SK-N-SH (cell line): ENCODE measurements around the gene PLSCR2. TPM values are rescaled to one million over a fixed set of nuclear protein-coding genes. Genes with fewer than 3 reads are reported as not detected.

Experiments used
- CTCF ChIA-PET: fragments of 300-600, 350-600 bp; formaldehyde crosslinking; extraction: SDS; loops from one replicate; lab custom pipeline; 2021; lab: Yijun Ruan, JAX
- POLR2A ChIA-PET: fragments of 350-600 bp; sonication (Branson Sonifier 250); formaldehyde crosslinking; extraction: SDS; loops from one replicate; lab custom pipeline; 2020; ENCODE audit warnings: antibody characterized with exemption, inconsistent platforms; lab: Yijun Ruan, JAX
- DNase-seq: peaks from one replicate; pipeline ENCODE4 v3.0.0; 2012
- H2AFZ ChIP-seq: fragments of 200-600 bp; sonication (generic); 2 replicates; pipeline ENCODE4 v1.8.1; 2016; ENCODE audit warnings: antibody characterized with exemption, mild to moderate bottlenecking, low read depth
- H3F3A ChIP-seq: fragments of 200-600 bp; sonication (generic); replicated peaks from 2 replicates; pipeline ENCODE3; 2016; ENCODE audit warnings: antibody characterized with exemption, mild to moderate bottlenecking; ENCODE audit not compliant: insufficient read depth
- H3K27ac ChIP-seq, 2 experiments: fragments of 200-500 bp in 1 of 2; fragments of 200-600 bp in 1 of 2; sonication (Bioruptor generic) in 1 of 2; sonication (generic), shearing (Covaris generic) in 1 of 2; 2 replicates each; pipeline versions ENCODE4 v1.5.1 to v1.6.1; 2014 to 2016; ENCODE audit warnings: low read depth in 2 of 2, inconsistent platforms in 1 of 2, low read length in 1 of 2, mild to moderate bottlenecking in 1 of 2, mixed read lengths in 1 of 2
- H3K27me3 ChIP-seq: fragments of 200-600 bp; sonication (generic), shearing (Covaris generic); 2 replicates; pipeline ENCODE4 v1.6.1; 2016; ENCODE audit warnings: mixed run types; ENCODE audit not compliant: insufficient read depth
- H3K36me3 ChIP-seq, 2 experiments: fragments of 200-500 bp in 1 of 2; fragments of 200-600 bp in 1 of 2; sonication (Bioruptor generic) in 1 of 2; sonication (generic) in 1 of 2; replicated peaks in 1 of 2; 2 replicates each; pipeline versions ENCODE3 to v1.5.1; 2014 to 2016; ENCODE audit warnings: low read length in 1 of 2, mild to moderate bottlenecking in 1 of 2; ENCODE audit not compliant: insufficient read depth in 2 of 2, control insufficient read depth in 1 of 2
- H3K4me1 ChIP-seq, 2 experiments: fragments of 200-500 bp in 1 of 2; fragments of 200-600 bp in 1 of 2; sonication (Bioruptor generic) in 1 of 2; sonication (generic), shearing (Covaris generic) in 1 of 2; 2 replicates each; pipeline versions ENCODE4 v1.5.1 to v1.6.1; 2014 to 2016; ENCODE audit warnings: low read depth in 1 of 2, low read length in 1 of 2, mixed run types in 1 of 2; ENCODE audit not compliant: insufficient read depth in 2 of 2, control insufficient read depth in 1 of 2
- H3K4me2 ChIP-seq: fragments of 200-600 bp; sonication (generic), shearing (Covaris generic); 2 replicates; pipeline ENCODE4 v1.6.1; 2017; ENCODE audit warnings: mixed run types
- H3K4me3 ChIP-seq, 2 experiments: fragments of 200-500 bp in 1 of 2; fragments of 200-600 bp in 1 of 2; sonication (Bioruptor generic) in 1 of 2; sonication (generic), shearing (Covaris generic) in 1 of 2; 2 replicates each; pipeline versions ENCODE4 v1.5.1 to v1.8.1; 2014 to 2016; ENCODE audit warnings: low read depth in 2 of 2, inconsistent platforms in 1 of 2, low read length in 1 of 2, mild to moderate bottlenecking in 1 of 2, mixed read lengths in 1 of 2, moderate library complexity in 1 of 2
- H3K79me2 ChIP-seq: fragments of 200-600 bp; sonication (generic); 2 replicates; pipeline ENCODE4 v1.8.1; 2017; ENCODE audit warnings: mild to moderate bottlenecking; ENCODE audit not compliant: insufficient read depth
- H3K9ac ChIP-seq: fragments of 200-600 bp; sonication (generic); 2 replicates; pipeline ENCODE4 v1.6.1; 2017; ENCODE audit warnings: mixed run types
- H3K9me2 ChIP-seq: fragments of 200-600 bp; sonication (generic); 2 replicates; pipeline ENCODE4 v1.6.1; 2017; ENCODE audit warnings: mixed run types
- H3K9me3 ChIP-seq: fragments of 200-600 bp; sonication (generic); 2 replicates; pipeline ENCODE4 v1.6.1; 2017; ENCODE audit warnings: mixed run types, mild to moderate bottlenecking, moderate library complexity
- H4K20me1 ChIP-seq: fragments of 200-600 bp; sonication (generic); 2 replicates; pipeline ENCODE4 v1.6.1; 2017; ENCODE audit warnings: mild to moderate bottlenecking, mixed run types; ENCODE audit not compliant: insufficient read depth
- ELF1 ChIP-seq: IDR thresholded peaks from 2 replicates; pipeline ENCODE4 v1.4.0; 2012
- EP300 ChIP-seq, 2 experiments: IDR thresholded peaks; 2 replicates each; pipeline versions ENCODE4 v1.4.0 to v1.6.1; 2012; ENCODE audit warnings: borderline replicate concordance in 1 of 2, low read depth in 1 of 2, low read length in 1 of 2
- EZH2phosphoT487 ChIP-seq: fragments of 200-600 bp; sonication (generic); IDR thresholded peaks from 2 replicates; pipeline ENCODE4 v1.6.1; 2017; ENCODE audit warnings: low read depth, mixed run types, mild to moderate bottlenecking, antibody characterized with exemption, moderate library complexity, borderline replicate concordance
- FOSL2 ChIP-seq: IDR thresholded peaks from 2 replicates; pipeline ENCODE4 v1.4.0; 2012; ENCODE audit warnings: low read depth, mild to moderate bottlenecking, moderate library complexity, borderline replicate concordance
- FOXM1 ChIP-seq: IDR thresholded peaks from 2 replicates; pipeline ENCODE4 v1.4.0; 2012; ENCODE audit warnings: low read depth, mild to moderate bottlenecking
- GABPA ChIP-seq: IDR thresholded peaks from 2 replicates; pipeline ENCODE4 v1.4.0; 2012; ENCODE audit warnings: low read depth, mild to moderate bottlenecking
- GATA2 ChIP-seq: sonication (generic); formaldehyde crosslinking; IDR thresholded peaks from 2 replicates; pipeline ENCODE4 v1.5.0; 2020; ENCODE audit warnings: mild to moderate bottlenecking, missing genetic modification reagents
- JUND ChIP-seq: IDR thresholded peaks from 2 replicates; pipeline ENCODE4 v1.4.0; 2012
- MEF2A ChIP-seq: IDR thresholded peaks from 2 replicates; pipeline ENCODE4 v1.4.0; 2012; ENCODE audit warnings: low read depth, borderline replicate concordance
- NRF1 ChIP-seq: IDR thresholded peaks from 2 replicates; pipeline ENCODE4 v1.6.1; 2012; ENCODE audit warnings: low read depth, mild to moderate bottlenecking, low read length
- PBX3 ChIP-seq: IDR thresholded peaks from 2 replicates; pipeline ENCODE4; 2012
- POLR2AphosphoS5 ChIP-seq: IDR thresholded peaks from 2 replicates; pipeline ENCODE4 v1.6.1; 2012; ENCODE audit warnings: low read depth, low read length
- RAD21 ChIP-seq: IDR thresholded peaks from 2 replicates; pipeline ENCODE4 v1.6.1; 2012; ENCODE audit warnings: mild to moderate bottlenecking, low read length
- REST ChIP-seq: IDR thresholded peaks from 2 replicates; pipeline ENCODE4 v1.6.1; 2012; ENCODE audit warnings: mild to moderate bottlenecking, low read depth, low read length, moderate library complexity
- RFX5 ChIP-seq: IDR thresholded peaks from 2 replicates; pipeline ENCODE4 v1.6.1; 2012; ENCODE audit warnings: mild to moderate bottlenecking, improper control_type of control experiment, low read length
- SIN3A ChIP-seq: IDR thresholded peaks from 2 replicates; pipeline ENCODE4 v1.6.1; 2012; ENCODE audit warnings: low read depth, mild to moderate bottlenecking, low read length, moderate library complexity, borderline replicate concordance
- TAF1 ChIP-seq: IDR thresholded peaks from 2 replicates; pipeline ENCODE4 v1.6.1; 2012; ENCODE audit warnings: low read depth, mild to moderate bottlenecking, low read length, moderate library complexity, borderline replicate concordance
- TCF12 ChIP-seq: IDR thresholded peaks from 2 replicates; pipeline ENCODE4 v1.4.0; 2012
- USF1 ChIP-seq: IDR thresholded peaks from 2 replicates; pipeline ENCODE4 v1.4.0; 2012; ENCODE audit warnings: low read depth, borderline replicate concordance
- USF2 ChIP-seq: fragments of 150-350 bp; IDR thresholded peaks from 2 replicates; pipeline ENCODE4 v1.6.1; 2017; ENCODE audit warnings: antibody characterized with exemption, low read length, low read depth, borderline replicate concordance
- ZBTB33 ChIP-seq: IDR thresholded peaks from 2 replicates; pipeline ENCODE4 v1.4.0; 2012; ENCODE audit warnings: low read depth, borderline replicate concordance
- WGBS: methylation state at CpG from one replicate; pipeline ENCODE4 v1.1.6; 2017; ENCODE audit warnings: low lambda C conversion rate; 5-methylcytosine and 5-hydroxymethylcytosine counted together
- polyA plus RNA-seq, 3 experiments: library from polyadenylated mRNA; depleted of rRNA; stranded (reverse); fragments of >200 nt; gene quantifications; 2 replicates each; pipeline ENCODE4 v1.2.3, GENCODE V29; 2012

PLSCR2 gene
- polyA plus RNA-seq, 1 of the 3 experiments (the other 2 are of a cell fraction) = not detected

GRCh38 chr3:146395164-146395563, 74.2 kb downstream of the PLSCR2 start:
- no peak overlapping the region for H3K4me3 ChIP-seq
- no peaks in the 10 kb centered on the region for H4K20me1 ChIP-seq
- no peak overlapping the region for H2AFZ ChIP-seq
- TF ChIP-seq TCF12 (no peak), JUND (no peak), EZH2phosphoT487 (no peak), REST (no peak), GABPA (no peak), ELF1 (no peak), FOSL2 (no peak), NRF1 (no peak), USF2 (no peak), EP300 (IDR thresholded peaks at IDR 0.05; ENCODE audit: borderline replicate concordance in 1 of 2, low read depth in 1 of 2, low read length in 1 of 2) (no peak), SIN3A (no peak)
- TF ChIP-seq, all 33 proteins: peak for 0
- Histone ChIP-seq H3K9me2 (no peaks in the 10 kb centered on the region), H3K27me3 (no peaks in the 10 kb centered on the region), H3K79me2 (no peaks in the 10 kb centered on the region), H3F3A (no peaks in the 10 kb centered on the region), H3K27ac (no peak overlapping the region), H3K9ac (no peak overlapping the region), H3K36me3 (no peaks in the 10 kb centered on the region), H3K4me1 (no peaks in the 10 kb centered on the region), H3K9me3 (no peaks in the 10 kb centered on the region), H3K4me2 (no peak overlapping the region)
- POLR2A ChIA-PET = no interaction called here
- DNase-seq = no peak
- WGBS = 11% methylated on average over 2 of the region's 2 CpGs
- CTCF ChIA-PET = no interaction called here

GRCh38 chr3:146390957-146391356, 78.4 kb downstream of the PLSCR2 start:
- H3K9ac ChIP-seq = no peak overlapping the region
- no peaks in the 10 kb centered on the region for H3K27me3 ChIP-seq
- DNase-seq = no peak
- H2AFZ ChIP-seq = no peak overlapping the region
- H3K4me2 ChIP-seq = no peak overlapping the region
- no peak overlapping the region for H3K4me3 ChIP-seq
- H3K4me1 ChIP-seq = no peaks in the 10 kb centered on the region
- no peaks in the 10 kb centered on the region for H3K36me3 ChIP-seq
- H3K9me2 ChIP-seq = no peaks in the 10 kb centered on the region
- no peaks in the 10 kb centered on the region for H3F3A ChIP-seq
- H3K9me3 ChIP-seq = no peaks in the 10 kb centered on the region
- no peaks in the 10 kb centered on the region for H4K20me1 ChIP-seq
- POLR2A ChIA-PET = no interaction called here
- no peaks in the 10 kb centered on the region for H3K79me2 ChIP-seq
- CTCF ChIA-PET = interaction anchor here (1.0 kb wide), 1 partner anchor 8 kb away, joined by 3 read pairs; no protein-coding TSS in a partner anchor
- H3K27ac ChIP-seq = no peak overlapping the region
- TF ChIP-seq TAF1 (no peak), RFX5 (no peak), RAD21 (no peak), EP300 (IDR thresholded peaks at IDR 0.05; ENCODE audit: borderline replicate concordance in 1 of 2, low read depth in 1 of 2, low read length in 1 of 2) (no peak), FOXM1 (no peak), POLR2AphosphoS5 (no peak), MEF2A (no peak), PBX3 (no peak), ZBTB33 (no peak), USF1 (no peak), GATA2 (CRISPR knock-in tag) (no peak), TCF12 (no peak)
